Stimulated activated naive B cell treated with anti-CD40 and anti-IgM and Interleukin-4, amounts not matched to agents 10 μg/mL and 1 μg/mL and 100 μg/mL, for 72 hours (primary cell): ENCODE results near the gene TNFAIP8.
A peak's percentile ranks its signal among the peaks of the same experiment; 100 is the strongest.

Source experiments
- ATAC-seq, 2 donors: fragments of 150-1000 bp; cut with Tn5 transposase; replicated peaks; 2 replicates each; pipeline ENCODE4 v1.10.0; 2021; ENCODE audit warnings: moderate library complexity in 1 of 2
- DNase-seq: peaks from one replicate; pipeline ENCODE4 v3.0.0; 2021
- H3K27ac Mint-ChIP-seq: one replicate; pipeline ENCODE4 v1.8.0; 2022; ENCODE audit warnings: mild to moderate bottlenecking, mixed read lengths
- H3K27me3 Mint-ChIP-seq, 2 donors: one replicate each; pipeline ENCODE4 v1.8.0; 2022; ENCODE audit warnings: mixed read lengths in 2 of 2
- H3K36me3 Mint-ChIP-seq, 2 donors: one replicate each; pipeline ENCODE4 v1.8.0; 2022; ENCODE audit warnings: mixed read lengths in 2 of 2, mild to moderate bottlenecking in 1 of 2
- H3K4me1 Mint-ChIP-seq, 2 donors: one replicate each; pipeline ENCODE4 v1.8.0; 2022; ENCODE audit warnings: mixed read lengths in 2 of 2, mild to moderate bottlenecking in 1 of 2
- H3K4me3 Mint-ChIP-seq, 2 donors: one replicate each; pipeline ENCODE4 v1.8.0; 2022; ENCODE audit warnings: mild to moderate bottlenecking in 2 of 2, mixed read lengths in 2 of 2, moderate library complexity in 1 of 2
- H3K9me3 Mint-ChIP-seq, 2 donors: one replicate each; pipeline ENCODE4 v1.8.0; 2022; ENCODE audit warnings: mixed read lengths in 2 of 2, mild to moderate bottlenecking in 1 of 2

Gene TNFAIP8

DNA sequence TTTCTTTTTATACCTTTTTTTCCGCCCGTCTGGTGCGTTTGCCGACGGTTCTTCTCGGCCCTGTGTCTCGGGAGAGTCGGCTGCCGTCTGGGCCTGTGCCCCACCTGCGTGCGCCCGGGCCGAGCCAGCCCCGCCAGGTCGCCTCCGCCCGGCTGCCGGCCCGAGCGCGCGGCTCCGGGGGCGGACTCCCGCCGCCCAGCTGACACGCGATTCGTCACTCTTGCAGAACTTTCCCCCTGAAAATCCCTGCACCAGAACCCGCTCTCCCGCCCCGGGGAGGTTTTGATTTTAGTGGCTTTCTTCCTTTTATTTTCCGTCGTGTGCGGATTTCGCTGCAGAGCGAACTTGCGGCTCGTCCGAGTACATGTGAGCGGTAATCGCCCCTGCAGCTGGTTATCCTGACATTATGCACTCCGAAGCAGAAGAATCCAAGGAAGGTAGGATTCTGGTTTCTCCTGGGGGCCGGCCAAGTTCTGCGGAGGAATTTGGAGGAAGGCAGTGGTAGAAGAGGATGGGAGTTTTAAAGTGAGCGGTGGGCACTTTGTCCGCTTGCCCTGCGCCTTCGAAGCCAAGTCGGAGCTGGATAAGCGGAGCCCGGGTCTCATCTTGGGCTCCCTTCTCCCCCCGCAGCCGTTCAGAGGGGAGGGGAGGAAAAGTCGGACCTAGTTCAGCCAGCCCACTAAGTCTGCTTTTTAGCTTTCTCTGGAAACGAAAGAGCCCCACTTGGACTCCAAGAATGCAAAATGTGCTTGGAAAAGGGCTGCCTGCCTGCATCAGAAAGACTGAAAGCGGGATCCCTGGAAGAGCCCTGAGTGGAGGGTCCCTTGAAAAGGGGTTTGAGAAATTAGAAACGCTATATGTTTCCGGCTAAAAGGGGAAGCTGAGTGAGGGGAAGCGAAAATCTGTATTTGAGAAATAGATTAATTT, at the start of gene TNFAIP8:
TSS of gene TNFAIP8 (plus strand) at position 335 of the 927 bp plus-strand sequence. CDS start at position 407, 72 bp downstream.
- H3K36me3 Mint-ChIP-seq: peaks cover 40 to 47% of the 10 kb centered on the region in 2 donors

DNA sequence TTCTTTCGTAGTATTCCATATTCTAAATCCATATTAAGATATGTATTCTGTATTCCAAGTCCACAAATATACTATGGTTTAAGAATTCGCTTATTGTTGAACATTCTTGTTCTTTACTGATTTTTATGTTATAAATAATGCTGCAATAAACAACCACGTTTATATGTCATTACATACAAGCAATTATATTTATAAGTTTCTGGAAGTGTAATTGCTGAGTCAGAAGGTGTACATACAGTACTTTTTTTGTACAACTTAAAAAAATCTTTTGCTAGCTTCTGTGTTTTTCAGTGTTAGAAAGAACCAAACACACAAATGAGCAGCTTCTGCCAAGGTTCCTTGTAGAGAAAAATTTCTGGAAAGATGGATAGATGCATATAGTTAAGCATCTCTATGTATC, 48.6 kb upstream of the TNFAIP8 start:
- no peak for ATAC-seq
- no peak for DNase-seq
- Mint-ChIP-seq H3K27me3 (no peaks in the 10 kb centered on the region), H3K27ac (no peak overlapping the region), H3K9me3 (no peaks in the 10 kb centered on the region), H3K4me1 (peaks cover 60 to 80% of the 10 kb centered on the region in 2 donors), H3K36me3 (peaks cover 29 to 35% of the 10 kb centered on the region in 2 donors), H3K4me3 (no peak overlapping the region)

More for the DNA sequence above, at the start of gene TNFAIP8:
- peak; percentile 83 to 87 for ATAC-seq
- peak within 1 kb of the TSS; percentile 95 to 98 for H3K4me3 Mint-ChIP-seq
- H3K27me3 Mint-ChIP-seq: no peaks in the 10 kb centered on the region
- H3K9me3 Mint-ChIP-seq: no peaks in the 10 kb centered on the region
- H3K27ac Mint-ChIP-seq: peak within 1 kb of the TSS; percentile 99
- peak; percentile 83 for DNase-seq
- peaks cover 46 to 70% of the 10 kb centered on the region in 2 donors for H3K4me1 Mint-ChIP-seq

- Mint-ChIP-seq H3K27me3 (no peaks in the 10 kb centered on the region), H3K4me3 (peak overlapping the region; percentile 33 to 74), H3K27ac (peak overlapping the region; percentile 60), H3K36me3 (peaks cover 25 to 28% of the 10 kb centered on the region in 2 donors), H3K9me3 (no peaks in the 10 kb centered on the region), H3K4me1 (peaks cover 49 to 76% of the 10 kb centered on the region in 2 donors)
- DNase-seq (no peak), ATAC-seq (peak; percentile 8 to 17)
Observed at GRCh38 chr5:119309326-119309725, 46.5 kb upstream of the TNFAIP8 start.

GRCh38 chr5:119311688-119312087, 44.1 kb upstream of the TNFAIP8 start:
- DNase-seq (no peak), ATAC-seq (no peak)
- peaks cover 46 to 81% of the 10 kb centered on the region in 2 donors for H3K4me1 Mint-ChIP-seq
- H3K9me3 Mint-ChIP-seq: no peaks in the 10 kb centered on the region
- no peaks in the 10 kb centered on the region for H3K27me3 Mint-ChIP-seq
- H3K4me3 Mint-ChIP-seq: no peak overlapping the region
- H3K27ac Mint-ChIP-seq: peak overlapping the region; percentile 43
- peaks cover 24 to 27% of the 10 kb centered on the region in 2 donors for H3K36me3 Mint-ChIP-seq

- DNase-seq (no peak), ATAC-seq (no peak)
- H3K27ac Mint-ChIP-seq: peak overlapping the region; percentile 48
- H3K4me3 Mint-ChIP-seq: no peak overlapping the region
- peaks cover 24 to 27% of the 10 kb centered on the region in 2 donors for H3K36me3 Mint-ChIP-seq
- H3K4me1 Mint-ChIP-seq: peaks cover 50 to 84% of the 10 kb centered on the region in 2 donors
- H3K27me3 Mint-ChIP-seq: no peaks in the 10 kb centered on the region
- no peaks in the 10 kb centered on the region for H3K9me3 Mint-ChIP-seq
Observed at GRCh38 chr5:119312403-119312802, 43.4 kb upstream of the TNFAIP8 start.

- H3K27ac Mint-ChIP-seq: no peak overlapping the region
- ATAC-seq (no peak), DNase-seq (no peak)
- no peak overlapping the region for H3K4me3 Mint-ChIP-seq
- no peaks in the 10 kb centered on the region for H3K27me3 Mint-ChIP-seq
- H3K4me1 Mint-ChIP-seq: peaks cover 53 to 88% of the 10 kb centered on the region in 2 donors
- no peaks in the 10 kb centered on the region for H3K9me3 Mint-ChIP-seq
- H3K36me3 Mint-ChIP-seq: peaks cover 26 to 27% of the 10 kb centered on the region in 2 donors
Observed at GRCh38 chr5:119313197-119313596, 42.6 kb upstream of the TNFAIP8 start.

- Mint-ChIP-seq H3K27me3 (no peaks in the 10 kb centered on the region), H3K9me3 (no peaks in the 10 kb centered on the region), H3K36me3 (peaks cover 27 to 29% of the 10 kb centered on the region in 2 donors), H3K4me3 (no peak overlapping the region), H3K27ac (no peak overlapping the region), H3K4me1 (peaks cover 52 to 88% of the 10 kb centered on the region in 2 donors)
- DNase-seq: no peak
- ATAC-seq: no peak
Observed at GRCh38 chr5:119313658-119314605, 41.9 kb upstream of the TNFAIP8 start.

GRCh38 chr5:119315516-119315949, 40.3 kb upstream of the TNFAIP8 start:
- H3K27ac Mint-ChIP-seq: peak overlapping the region; percentile 86
- H3K27me3 Mint-ChIP-seq: no peaks in the 10 kb centered on the region
- peaks cover 53 to 88% of the 10 kb centered on the region in 2 donors for H3K4me1 Mint-ChIP-seq
- no peaks in the 10 kb centered on the region for H3K9me3 Mint-ChIP-seq
- DNase-seq: peak; percentile 45
- peak; percentile 82 to 85 for ATAC-seq
- peaks cover 18 to 32% of the 10 kb centered on the region in 2 donors for H3K36me3 Mint-ChIP-seq
- peak overlapping the region; percentile 46 to 48 for H3K4me3 Mint-ChIP-seq

DNA sequence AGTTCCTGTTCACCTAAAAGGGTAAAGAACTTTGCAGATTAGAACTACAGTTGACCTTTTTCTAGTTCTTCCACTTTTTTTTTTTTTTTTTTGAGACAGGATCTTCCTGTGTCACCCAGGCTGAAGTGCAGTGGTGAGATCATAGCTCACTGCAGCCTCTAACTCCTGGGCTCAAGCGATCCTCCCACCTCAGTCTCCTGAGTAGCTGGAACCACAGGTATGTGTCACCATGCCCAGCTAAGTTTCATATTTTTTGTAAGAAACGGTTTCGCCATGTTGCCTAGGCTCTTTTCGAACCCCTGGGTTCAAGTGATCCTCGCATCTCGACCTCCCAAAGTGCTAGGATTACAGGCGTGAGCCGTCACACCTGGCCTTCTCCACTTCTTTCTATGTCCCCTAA, 39.7 kb upstream of the TNFAIP8 start:
- no peak for DNase-seq
- peak; percentile 17 to 27 for ATAC-seq
- peak overlapping the region; percentile 86 for H3K27ac Mint-ChIP-seq

GRCh38 chr5:119316906-119317305, 38.9 kb upstream of the TNFAIP8 start:
- no peak for ATAC-seq
- H3K4me3 Mint-ChIP-seq: no peak overlapping the region
- no peak for DNase-seq
- H3K27ac Mint-ChIP-seq: no peak overlapping the region
- H3K9me3 Mint-ChIP-seq: no peaks in the 10 kb centered on the region
- H3K27me3 Mint-ChIP-seq: no peaks in the 10 kb centered on the region
- peaks cover 56 to 92% of the 10 kb centered on the region in 2 donors for H3K4me1 Mint-ChIP-seq
- H3K36me3 Mint-ChIP-seq: peaks cover 13 to 30% of the 10 kb centered on the region in 2 donors

More for the DNA sequence above, 39.7 kb upstream of the TNFAIP8 start:
- H3K4me3 Mint-ChIP-seq: peak overlapping the region; percentile 10 to 46
- peaks cover 13 to 30% of the 10 kb centered on the region in 2 donors for H3K36me3 Mint-ChIP-seq
- no peaks in the 10 kb centered on the region for H3K9me3 Mint-ChIP-seq
- H3K4me1 Mint-ChIP-seq: peaks cover 54 to 88% of the 10 kb centered on the region in 2 donors
- no peaks in the 10 kb centered on the region for H3K27me3 Mint-ChIP-seq

DNA sequence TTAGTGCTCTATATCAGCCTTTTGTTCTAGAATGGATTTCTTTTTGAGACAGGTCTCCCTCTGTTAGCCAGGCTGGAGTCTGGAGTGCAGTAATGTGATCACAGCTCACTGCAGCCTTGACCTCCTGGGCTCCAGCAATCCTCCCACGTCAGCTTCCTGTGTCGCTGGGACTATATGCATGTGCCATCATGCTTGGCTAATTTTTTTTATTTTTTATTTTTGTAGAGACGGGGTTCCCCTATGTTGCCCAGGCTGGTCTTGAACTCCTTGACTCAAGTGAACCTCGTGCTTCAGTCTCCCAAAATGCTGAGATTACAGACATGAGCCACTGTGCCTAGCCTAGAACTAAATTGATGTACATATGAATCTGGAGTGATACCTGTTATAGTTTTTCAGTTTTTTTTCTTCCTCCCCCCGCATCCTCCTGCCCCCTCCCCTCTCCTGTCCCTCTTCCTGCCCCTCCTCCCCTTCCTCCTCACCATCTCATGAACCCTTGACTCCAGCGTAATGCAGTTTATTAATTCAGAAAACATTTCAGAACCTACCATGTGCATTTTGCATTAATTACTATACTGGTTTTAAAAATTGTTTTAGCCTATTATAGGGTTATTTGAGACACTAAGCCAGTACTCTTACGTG, 37.4 kb upstream of the TNFAIP8 start:
- Mint-ChIP-seq H3K27me3 (no peaks in the 10 kb centered on the region), H3K4me1 (peaks cover 63 to 92% of the 10 kb centered on the region in 2 donors), H3K36me3 (peaks cover 14 to 30% of the 10 kb centered on the region in 2 donors), H3K27ac (peak overlapping the region; percentile 95), H3K9me3 (no peaks in the 10 kb centered on the region), H3K4me3 (peak overlapping the region; percentile 68 to 77)
- peak; percentile 57 for DNase-seq
- ATAC-seq: peak; percentile 76

DNA sequence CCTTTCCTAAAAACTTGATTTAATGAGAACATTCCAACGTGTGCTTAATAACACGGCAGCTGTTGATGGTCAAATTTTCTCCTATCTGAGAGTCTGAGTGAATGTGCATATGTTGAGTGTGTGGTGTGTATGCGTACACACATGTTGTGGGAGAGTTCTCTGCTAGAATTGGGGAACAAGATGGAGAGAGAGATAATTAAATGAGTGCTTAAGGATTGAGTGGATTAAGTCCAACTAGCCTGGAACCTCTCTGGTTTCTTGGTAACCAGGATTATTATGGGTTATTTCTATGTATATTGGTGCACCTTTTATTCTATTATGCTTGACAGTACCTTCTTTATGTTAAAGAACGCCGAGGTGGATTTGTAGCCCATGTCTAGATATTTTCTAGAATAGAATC, 36.4 kb upstream of the TNFAIP8 start:
- H3K9me3 Mint-ChIP-seq: no peaks in the 10 kb centered on the region
- no peaks in the 10 kb centered on the region for H3K27me3 Mint-ChIP-seq
- no peak for ATAC-seq
- peaks cover 59 to 87% of the 10 kb centered on the region in 2 donors for H3K4me1 Mint-ChIP-seq
- no peak for DNase-seq
- peak overlapping the region; percentile 83 for H3K27ac Mint-ChIP-seq
- H3K36me3 Mint-ChIP-seq: peaks cover 14 to 30% of the 10 kb centered on the region in 2 donors
- peak overlapping the region in 1 of 2 donors; percentile 10 for H3K4me3 Mint-ChIP-seq

GRCh38 chr5:119319890-119320289, 35.9 kb upstream of the TNFAIP8 start:
- DNase-seq (no peak), ATAC-seq (no peak)
- H3K36me3 Mint-ChIP-seq: peaks cover 14 to 30% of the 10 kb centered on the region in 2 donors
- peaks cover 58 to 83% of the 10 kb centered on the region in 2 donors for H3K4me1 Mint-ChIP-seq
- no peaks in the 10 kb centered on the region for H3K9me3 Mint-ChIP-seq
- no peak overlapping the region for H3K4me3 Mint-ChIP-seq
- H3K27me3 Mint-ChIP-seq: no peaks in the 10 kb centered on the region
- peak overlapping the region; percentile 83 for H3K27ac Mint-ChIP-seq
